HG02763 (cell line): ENCODE results near the gene CIBAR2.
"Not testable (repeated sequence)": the region's sequence is repeated elsewhere in the genome, so short reads cannot be mapped to it uniquely, and the experiment has no call there.

Source experiments
- ATAC-seq: cut with Tn5 transposase; IDR thresholded peaks from one replicate; pipeline ENCODE4 v1.9.1; 2021; ENCODE audit warnings: mild to moderate bottlenecking, moderate library complexity; ENCODE audit not compliant: unreplicated experiment

The CIBAR2 gene

GRCh38 chr16:85128079-85128837 is 16.0 kb upstream of the CIBAR2 start:
- no peak for ATAC-seq

GRCh38 chr16:85127379-85127723 is 15.1 kb upstream of the CIBAR2 start:
- no peak for ATAC-seq

- ATAC-seq, result no peak
Measured at GRCh38 chr16:85126705-85127378, 14.6 kb upstream of the CIBAR2 start.

DNA sequence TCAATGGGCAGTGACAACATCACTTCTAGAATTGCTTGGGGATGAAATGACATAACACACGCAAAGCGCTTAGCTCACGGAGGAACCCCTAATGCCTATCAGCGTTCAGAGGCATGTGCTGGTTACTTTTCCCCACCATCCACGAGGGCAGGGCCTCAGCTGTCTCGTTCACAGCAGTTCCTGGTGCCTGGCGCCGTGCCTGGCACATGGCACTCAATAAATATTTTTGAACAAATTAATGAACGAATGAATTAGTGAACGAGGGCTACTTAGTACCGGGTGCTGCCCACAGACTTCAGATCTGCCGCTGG is 14.1 kb upstream of the CIBAR2 start:
- ATAC-seq, result no peak

DNA sequence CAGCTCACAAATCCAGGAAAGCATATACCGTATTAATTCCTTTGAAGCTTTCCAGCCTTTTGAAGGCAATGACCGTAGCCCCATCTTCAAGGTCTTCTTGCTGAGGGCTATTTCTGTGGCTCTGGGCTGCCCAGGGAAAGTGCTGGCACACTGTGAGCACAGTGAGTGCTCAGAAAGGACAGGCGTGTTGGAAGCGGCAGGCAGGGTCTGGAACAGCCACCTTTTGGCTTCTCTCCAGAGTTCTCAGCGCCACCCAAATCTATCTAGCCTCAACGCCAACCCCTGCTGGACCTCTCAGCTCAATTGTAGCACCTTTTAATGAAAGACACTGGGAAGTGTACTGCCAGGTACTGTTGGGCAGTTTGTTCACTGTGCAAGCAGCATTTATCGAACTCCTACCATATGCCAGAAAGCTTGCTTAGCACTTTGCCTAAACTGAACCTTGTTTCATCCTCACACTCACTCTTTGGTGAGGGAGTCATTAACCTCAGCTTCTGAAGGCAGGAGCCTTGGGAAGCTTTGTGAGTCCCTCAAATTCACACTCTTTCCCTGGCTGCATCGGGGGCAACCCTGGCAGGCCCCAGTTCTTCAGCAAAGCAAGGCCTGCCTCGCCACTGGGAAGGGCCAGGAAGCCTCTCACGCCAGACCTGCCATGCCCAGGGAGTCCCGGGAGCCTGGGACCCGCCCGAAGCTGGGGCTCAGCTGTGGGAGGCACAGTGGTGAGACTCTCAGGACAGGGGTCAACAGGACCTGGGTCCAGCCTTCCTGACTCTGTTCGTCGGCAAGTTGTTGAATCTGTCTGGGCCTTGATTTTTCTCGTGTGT is 13.5 kb upstream of the CIBAR2 start:
- ATAC-seq, result no peak

DNA sequence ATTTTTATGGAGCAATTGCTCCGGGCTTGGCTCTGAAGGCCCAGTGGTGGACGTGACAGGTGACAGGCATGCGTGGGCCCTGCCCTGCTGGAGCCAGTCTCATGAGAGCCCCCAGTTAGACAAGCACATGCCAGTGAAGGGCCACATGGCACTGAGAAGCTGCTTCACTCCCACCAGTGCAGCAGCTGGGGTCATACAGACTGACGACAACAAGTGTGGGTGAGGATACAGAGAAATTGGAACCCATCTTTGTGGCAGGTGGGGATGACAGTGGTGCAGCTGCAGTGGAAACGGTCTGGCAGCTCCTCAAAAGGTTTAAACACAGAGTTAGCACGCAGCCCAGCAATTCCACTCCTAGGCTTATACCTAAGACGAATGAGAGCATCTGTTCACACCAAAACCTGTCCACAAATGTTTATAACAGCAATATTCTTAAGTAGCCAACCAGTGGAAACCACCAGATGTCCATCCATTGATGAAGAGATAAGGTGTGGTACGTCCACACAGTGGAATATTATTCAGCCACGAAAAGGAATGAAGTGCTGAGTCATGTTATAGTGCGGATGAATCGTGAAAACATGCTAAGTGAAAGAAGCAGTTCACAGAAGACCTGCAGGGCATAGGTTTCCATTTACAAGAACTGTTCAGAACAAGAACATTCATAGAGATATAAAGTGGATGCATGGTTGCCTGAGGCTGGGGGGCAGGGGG is 12.5 kb upstream of the CIBAR2 start:
- no peak for ATAC-seq

DNA sequence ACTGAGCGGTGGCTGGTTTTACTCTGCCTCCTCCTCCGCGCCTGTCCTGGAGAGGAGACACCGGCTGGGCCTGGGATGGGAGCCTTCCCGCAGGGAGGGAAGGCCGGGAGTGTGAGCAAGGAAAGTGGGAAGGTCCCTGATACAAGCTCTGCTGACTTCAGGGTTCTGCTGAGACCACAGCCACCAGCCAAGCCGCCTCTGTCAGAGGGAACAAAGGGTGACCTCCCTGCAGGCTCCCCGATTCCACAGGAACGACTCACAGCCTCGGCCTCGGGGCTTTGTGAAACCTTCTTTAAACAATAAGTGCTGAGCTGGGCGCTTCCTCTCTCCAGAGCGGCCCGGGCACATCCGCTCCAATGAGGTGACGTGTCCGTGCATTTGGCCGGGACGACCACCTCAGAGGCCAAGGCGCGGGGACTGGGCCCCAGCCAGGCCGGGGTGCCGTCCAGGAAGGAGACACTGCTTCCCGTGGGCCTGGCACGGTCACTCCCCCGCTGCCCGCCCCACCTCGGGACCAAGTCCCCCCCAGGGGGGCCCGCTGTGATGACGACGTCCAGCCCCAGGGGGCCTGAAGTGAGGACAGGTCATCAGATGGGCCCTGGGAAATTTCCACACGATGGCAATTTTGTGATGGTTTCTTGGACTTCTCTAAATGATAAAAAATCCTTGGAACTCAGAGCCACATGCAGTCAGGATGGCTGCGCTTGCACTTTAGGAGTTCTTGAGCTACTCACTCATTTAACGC is 11.8 kb upstream of the CIBAR2 start:
- no peak for ATAC-seq

GRCh38 chr16:85123441-85123840 is 11.2 kb upstream of the CIBAR2 start:
- ATAC-seq, result not testable (repeated sequence)

GRCh38 chr16:85120006-85120340 is 7.7 kb upstream of the CIBAR2 start:
- no peak for ATAC-seq

GRCh38 chr16:85117418-85117817 is 5.1 kb upstream of the CIBAR2 start:
- ATAC-seq, result no peak

DNA sequence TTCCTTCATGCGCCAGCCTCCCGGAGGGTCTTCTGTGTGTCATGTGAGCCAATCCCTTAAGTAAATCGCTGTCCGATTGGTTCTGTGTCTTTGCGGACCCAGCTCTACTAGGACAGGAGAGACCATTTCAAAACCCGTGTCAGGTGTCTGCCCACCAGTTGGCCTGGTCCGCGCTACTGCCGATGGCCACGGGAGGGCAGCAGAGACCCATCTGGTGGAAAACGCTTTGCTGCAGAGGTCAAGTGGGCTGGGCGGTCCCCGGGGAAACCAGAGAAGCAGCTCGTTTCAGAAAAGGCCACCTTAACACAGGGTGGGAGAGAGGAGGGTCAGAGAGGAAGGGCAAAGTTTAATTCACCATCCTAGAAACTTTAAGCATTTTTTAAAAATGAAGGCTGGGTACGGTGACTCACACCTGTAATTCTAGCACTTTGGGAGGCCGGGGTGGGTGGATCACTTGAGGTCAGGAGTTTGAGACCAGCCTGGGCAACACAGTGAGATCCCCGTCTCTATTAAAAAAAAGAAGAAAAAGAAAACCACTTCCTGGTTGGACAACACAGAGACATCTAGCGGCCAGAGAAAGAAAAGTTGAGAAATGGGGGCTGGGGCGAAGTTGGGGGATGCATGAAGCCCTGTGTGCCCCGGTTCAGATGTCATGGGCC is 2.8 kb upstream of the CIBAR2 start:
- no peak for ATAC-seq

- ATAC-seq, result no peak
Measured at GRCh38 chr16:85113913-85114312, 1.6 kb upstream of the CIBAR2 start.

GRCh38 chr16:85113168-85113733 is 979 bp upstream of the CIBAR2 start:
- no peak for ATAC-seq

GRCh38 chr16:85111184-85111583 is 1.1 kb downstream of the CIBAR2 start:
- ATAC-seq, result no peak

DNA sequence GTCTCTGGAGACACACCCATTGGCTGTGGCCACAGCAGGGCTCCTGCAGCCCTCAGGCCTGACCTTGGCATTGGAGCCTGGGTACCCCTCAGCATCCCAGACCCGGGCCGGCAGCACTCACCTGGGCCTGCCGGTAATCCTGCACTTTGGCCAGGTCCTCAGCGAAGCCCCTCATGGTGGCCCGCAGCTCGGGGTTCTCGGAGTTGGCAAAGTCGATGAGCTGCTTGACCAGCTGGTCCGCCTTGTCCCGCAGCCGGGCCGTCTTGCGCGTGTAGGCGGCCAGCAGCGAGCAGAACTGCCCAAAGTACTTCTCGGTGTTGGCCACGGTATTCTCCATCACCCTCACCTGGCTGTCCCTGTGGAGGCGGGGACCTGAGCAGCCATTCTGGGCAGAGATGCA is 2.2 kb downstream of the CIBAR2 start:
- ATAC-seq, result no peak

- no peak for ATAC-seq
Measured at GRCh38 chr16:85107532-85107931, 4.7 kb downstream of the CIBAR2 start.

DNA sequence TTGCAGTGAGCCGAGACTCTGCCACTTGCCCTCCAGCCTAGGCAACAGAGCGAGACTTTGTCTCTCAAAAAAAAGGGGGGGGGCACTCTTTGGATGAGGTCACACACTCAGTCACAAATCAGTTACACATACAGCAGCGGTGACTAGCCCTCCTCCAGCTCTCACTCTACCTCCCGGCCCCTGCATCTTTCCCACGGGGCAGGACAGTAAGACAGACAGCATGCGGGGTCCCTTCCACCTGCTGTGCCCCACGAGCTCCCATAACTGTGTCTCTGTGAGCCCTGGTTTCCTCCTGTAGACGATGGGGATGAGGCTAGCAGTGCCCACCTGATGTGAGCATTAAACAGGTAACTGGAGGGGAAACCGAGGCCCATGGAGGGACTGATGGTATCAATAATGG is 5.2 kb downstream of the CIBAR2 start:
- no peak for ATAC-seq

DNA sequence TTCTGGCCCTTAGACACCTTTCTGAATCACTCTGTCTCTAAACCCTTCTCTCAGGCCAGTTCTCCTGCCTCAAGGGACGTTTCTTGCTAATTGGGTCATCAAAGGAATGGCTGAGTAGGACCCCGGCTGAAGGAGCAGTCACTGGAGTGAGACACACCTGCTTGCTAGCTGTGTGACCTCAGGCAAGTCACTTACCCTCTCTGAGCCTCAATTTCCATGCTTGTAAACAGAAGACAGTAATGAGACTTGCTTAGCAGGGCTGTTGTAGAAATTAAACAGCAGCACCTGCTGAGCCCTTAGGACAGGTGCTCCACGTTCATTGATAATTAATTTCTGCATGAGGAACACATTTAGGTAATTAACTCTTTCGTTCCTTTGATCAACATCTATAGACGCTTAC is 6.8 kb downstream of the CIBAR2 start:
- ATAC-seq, result no peak

- ATAC-seq, result no peak
Measured at GRCh38 chr16:85104821-85105391, 7.4 kb downstream of the CIBAR2 start.

DNA sequence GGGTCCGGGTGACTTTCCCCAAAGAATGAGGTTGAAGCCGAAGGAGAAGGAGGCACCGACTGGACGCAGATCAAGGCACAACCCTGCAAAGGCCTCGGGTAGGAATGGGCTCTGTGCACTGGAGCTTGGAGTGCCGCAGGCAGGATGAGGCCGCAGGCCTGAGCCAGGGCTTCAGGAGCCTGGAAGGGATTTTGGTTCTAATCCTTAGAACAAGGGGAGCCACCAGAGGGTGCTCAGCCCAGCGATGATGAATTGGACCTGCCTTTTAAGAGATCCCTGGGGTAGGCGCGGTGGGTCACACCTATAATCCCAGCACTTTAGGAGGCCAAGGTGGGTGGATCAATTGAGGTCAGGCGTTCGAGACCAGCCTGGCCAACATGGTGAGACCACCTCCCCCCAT is 8.1 kb downstream of the CIBAR2 start:
- ATAC-seq, result no peak
